GM18951 (cell line): Measurements from ENCODE around the gene PAX3.

Experiments
- POLR2A ChIP-seq: IDR thresholded peaks from 4 replicates; pipeline ENCODE4 v1.6.1; 2011; ENCODE audit warnings: mild to moderate bottlenecking; ENCODE audit not compliant: insufficient read length, insufficient read depth; ENCODE audit errors: extremely low read depth
- in situ Hi-C: fragments of 300-500 bp; cut with MboI; formaldehyde crosslinking; loops from one replicate; pipeline ENCODE4 v1.12.0; 2022; ENCODE audit warnings: low sequenced_read_pairs, mixed read lengths, inconsistent platforms; ENCODE audit not compliant: unreplicated experiment

The PAX3 gene

DNA sequence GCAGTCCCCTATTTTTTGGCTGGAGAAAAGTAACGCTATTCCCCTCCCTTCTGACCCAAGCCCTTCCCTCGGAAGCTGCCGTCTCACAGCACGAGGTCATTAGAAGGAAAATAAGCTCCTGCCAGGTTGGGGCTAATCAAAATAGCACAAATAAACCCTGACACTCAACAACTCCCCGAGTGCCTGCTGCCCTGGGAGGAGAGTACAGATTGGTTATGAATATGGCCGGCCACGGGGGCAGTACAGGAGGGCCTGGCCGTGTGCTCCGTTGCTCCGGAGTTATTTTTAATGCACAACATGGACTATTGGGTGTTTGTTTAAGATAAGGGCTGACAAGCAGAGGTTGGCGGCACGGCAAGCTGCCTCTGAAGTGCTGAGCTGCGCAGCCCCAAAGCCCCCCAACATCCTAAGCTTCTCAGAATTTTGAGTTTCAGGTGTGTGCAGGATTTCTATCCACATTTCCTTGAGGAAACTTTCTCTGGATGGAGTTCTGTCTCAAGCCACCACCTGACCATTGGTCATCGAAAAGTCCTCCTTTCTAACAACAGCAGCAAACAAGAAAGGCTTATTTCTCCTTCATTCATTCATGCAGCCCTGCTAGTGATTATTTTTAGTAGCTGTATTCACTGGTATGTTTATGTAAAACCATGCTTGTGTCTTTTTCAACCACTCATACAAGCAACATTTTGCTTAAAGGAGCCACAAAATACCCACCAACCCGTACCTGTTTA is 58.7 kb downstream of the PAX3 start:
- in situ Hi-C loops, result no loop called here
- TF ChIP-seq POLR2A, result no peak

DNA sequence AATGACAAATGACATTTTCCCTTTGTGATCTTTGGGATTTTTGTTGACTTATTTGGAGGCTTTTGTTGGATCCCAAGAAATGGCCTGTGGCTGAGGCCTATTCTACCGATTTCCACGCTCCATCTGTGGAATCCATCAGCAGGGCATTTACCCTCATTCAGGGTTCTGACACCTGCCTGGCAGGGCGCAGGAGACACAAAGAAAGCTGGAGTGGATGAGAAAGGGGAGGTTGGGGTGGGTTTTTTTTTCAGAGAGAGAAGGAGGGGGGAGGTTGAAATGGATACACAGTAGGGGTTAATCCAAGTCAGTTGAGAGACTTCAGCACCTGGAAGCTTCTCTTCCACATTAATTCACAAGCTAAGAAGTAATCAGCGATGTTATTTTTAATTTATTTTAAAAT is 59.7 kb downstream of the PAX3 start:
- no peak for TF ChIP-seq POLR2A
- in situ Hi-C loops, result no loop called here

DNA sequence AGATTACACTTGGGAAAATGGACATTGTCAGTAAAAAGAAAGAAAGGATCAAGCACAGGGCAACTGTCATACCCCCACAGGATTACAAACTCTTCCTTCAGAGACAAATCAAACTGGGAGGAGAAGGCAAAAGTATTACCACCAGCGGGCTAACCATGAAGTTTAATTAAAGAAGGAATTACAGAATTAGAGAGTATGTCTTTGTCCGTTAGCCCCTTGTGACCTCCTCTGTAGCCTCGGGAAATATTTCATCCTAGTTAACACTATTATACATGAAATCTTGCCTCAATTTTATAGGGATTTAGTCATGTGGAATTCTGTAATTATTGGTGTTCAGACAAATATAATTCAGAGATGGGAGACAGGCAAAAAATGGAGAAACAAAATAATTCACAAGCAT is 60.7 kb downstream of the PAX3 start:
- in situ Hi-C loops, result no loop called here
- TF ChIP-seq POLR2A, result no peak

DNA sequence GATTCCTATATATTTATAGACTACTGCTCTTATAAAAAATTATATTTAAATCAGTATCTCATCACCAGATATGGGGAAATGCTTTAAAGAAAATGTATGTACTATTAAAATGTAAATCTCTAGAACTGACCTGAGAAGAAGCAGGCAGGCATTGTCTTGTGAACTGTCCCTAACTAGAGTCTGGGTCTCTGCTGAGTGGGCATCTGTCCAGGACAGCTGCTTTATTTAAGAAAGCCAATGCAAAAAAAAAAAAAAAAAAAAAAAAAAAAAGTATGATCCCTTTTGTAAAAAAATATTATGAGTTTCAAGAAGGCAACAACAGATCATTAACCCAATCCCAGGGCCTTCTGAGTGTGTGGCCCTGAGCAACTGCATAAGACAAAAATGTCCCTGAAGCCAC is 66.0 kb downstream of the PAX3 start:
- no peak for TF ChIP-seq POLR2A
- in situ Hi-C loops, result no loop called here

- in situ Hi-C loops, result no loop called here
- no peak for TF ChIP-seq POLR2A
These were observed 66.4 kb downstream of the PAX3 start for GRCh38 chr2:222232372-222232771.

GRCh38 chr2:222228054-222228453 is 70.7 kb downstream of the PAX3 start:
- no peak for TF ChIP-seq POLR2A
- in situ Hi-C loops, result no loop called here

DNA sequence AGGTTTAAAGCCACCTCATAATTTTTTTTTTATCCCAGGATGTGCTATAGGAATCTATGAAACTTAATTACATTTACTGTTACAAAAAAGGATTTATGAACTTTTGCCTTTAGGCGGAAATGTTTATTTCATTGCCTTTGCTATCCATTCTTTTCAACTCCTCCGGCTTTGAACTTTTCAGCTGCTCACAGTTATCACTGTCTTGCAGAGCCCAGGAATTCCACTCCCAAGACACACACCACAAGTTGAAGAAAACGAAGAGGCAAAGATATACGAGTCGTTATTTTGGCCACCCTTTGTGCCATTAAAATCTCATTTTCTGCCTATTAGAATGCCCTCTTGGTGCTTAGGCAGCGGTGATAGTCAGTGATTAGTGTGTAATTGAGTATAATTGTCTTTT is 80.0 kb downstream of the PAX3 start:
- TF ChIP-seq POLR2A, result no peak
- in situ Hi-C loops, result no loop called here

DNA sequence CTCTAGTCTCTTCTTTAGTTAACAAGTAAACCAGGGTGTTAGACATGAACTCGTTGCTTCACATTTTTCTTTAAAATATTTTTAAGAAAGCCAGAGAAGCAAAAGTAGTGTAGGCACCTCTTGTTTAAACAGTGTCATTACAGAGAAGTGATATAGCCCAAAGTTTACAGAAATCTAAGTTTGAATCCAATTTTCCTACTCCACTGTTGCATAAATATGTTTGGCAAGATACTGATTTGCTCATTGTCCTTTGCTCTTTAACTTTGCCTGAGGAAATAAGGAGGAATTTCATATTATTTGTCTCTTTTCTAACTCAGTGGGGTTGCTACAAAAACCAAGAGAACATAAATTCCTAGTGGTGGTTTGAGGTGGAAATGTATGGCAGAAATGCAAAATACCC is 81.1 kb downstream of the PAX3 start:
- no peak for TF ChIP-seq POLR2A
- in situ Hi-C loops, result no loop called here

GRCh38 chr2:222214885-222215284 is 83.9 kb downstream of the PAX3 start:
- in situ Hi-C loops, result no loop called here
- TF ChIP-seq POLR2A, result no peak

DNA sequence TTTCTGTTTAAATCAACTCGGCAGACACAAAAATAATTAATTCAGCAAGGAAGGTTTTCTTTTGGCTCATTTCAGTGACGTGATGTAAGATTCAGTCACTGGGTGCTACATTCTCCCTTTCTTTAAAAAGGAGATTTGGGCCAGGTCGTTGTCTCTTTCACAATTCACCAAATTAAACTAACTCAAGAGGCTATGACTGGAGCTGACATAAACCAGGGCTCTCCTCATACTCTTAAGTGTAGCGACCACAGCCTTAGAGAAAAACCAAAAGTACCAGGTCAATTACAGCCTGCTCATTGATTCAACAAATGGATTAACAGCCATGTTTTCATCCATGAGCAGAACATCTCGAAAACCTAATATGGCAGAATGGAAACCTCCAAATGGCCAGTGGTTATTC is 85.7 kb downstream of the PAX3 start:
- TF ChIP-seq POLR2A, result no peak
- in situ Hi-C loops, result no loop called here

- no peak for TF ChIP-seq POLR2A
- in situ Hi-C loops, result no loop called here
These were observed 86.2 kb downstream of the PAX3 start for GRCh38 chr2:222212571-222212970.

GRCh38 chr2:222208010-222208690 is 90.6 kb downstream of the PAX3 start:
- in situ Hi-C loops, result no loop called here
- no peak for TF ChIP-seq POLR2A

GRCh38 chr2:222205136-222205535 is 93.7 kb downstream of the PAX3 start:
- in situ Hi-C loops, result no loop called here
- TF ChIP-seq POLR2A, result no peak

DNA sequence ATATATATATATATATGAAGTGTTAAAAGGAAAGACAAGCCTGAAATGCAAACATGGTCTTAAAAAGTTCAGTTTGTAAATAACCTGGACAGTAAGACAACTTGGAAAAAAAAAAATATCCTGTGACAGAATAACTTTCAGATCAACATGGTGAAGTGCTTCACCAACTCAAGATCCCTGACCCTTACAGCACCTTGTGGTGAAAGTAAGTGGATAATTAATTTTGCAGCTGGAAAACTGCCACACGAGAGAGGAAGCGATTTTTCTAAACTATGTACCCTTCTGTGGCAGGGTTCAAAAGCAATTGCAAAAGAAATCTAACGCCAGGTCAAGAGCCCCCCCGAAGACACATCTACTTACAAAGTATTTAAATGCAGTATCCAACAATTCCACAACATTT is 95.8 kb downstream of the PAX3 start:
- TF ChIP-seq POLR2A, result no peak
- in situ Hi-C loops, result no loop called here
